D341Med (cell line): Measurements from ENCODE around the gene VCL.
"Not testable (repeated sequence)": the region's sequence is repeated elsewhere in the genome, so short reads cannot be mapped to it uniquely, and the experiment has no call there.

Experiments
- DNase-seq: peaks from one replicate; pipeline ENCODE4 v3.0.0; 2012; ENCODE audit warnings: low spot score

Gene VCL

GRCh38 chr10:74006269-74006668 lies 8.4 kb downstream of the VCL start:
- no peak for DNase-seq

- DNase-seq = no peak
These were observed 10.4 kb downstream of the VCL start for GRCh38 chr10:74008212-74008731.

- no peak for DNase-seq
These were observed 13.1 kb downstream of the VCL start for GRCh38 chr10:74011017-74011416.

GRCh38 chr10:74011770-74012169 lies 13.9 kb downstream of the VCL start:
- DNase-seq = no peak

- no peak for DNase-seq
These were observed 14.6 kb downstream of the VCL start for GRCh38 chr10:74012480-74012879.

GRCh38 chr10:74013004-74013403 lies 15.1 kb downstream of the VCL start:
- DNase-seq = no peak

- not testable (repeated sequence) for DNase-seq
These were observed 16.7 kb downstream of the VCL start for GRCh38 chr10:74014574-74014973.

GRCh38 chr10:74018241-74018640 lies 20.3 kb downstream of the VCL start:
- no peak for DNase-seq

- no peak for DNase-seq
These were observed 23.5 kb downstream of the VCL start for GRCh38 chr10:74021248-74022055.

- no peak for DNase-seq
These were observed 25.2 kb downstream of the VCL start for GRCh38 chr10:74022926-74023629.

- no peak for DNase-seq
These were observed 26.7 kb downstream of the VCL start for GRCh38 chr10:74024600-74024999.

- DNase-seq = no peak
These were observed 27.6 kb downstream of the VCL start for GRCh38 chr10:74025380-74025978.

- no peak for DNase-seq
These were observed 28.6 kb downstream of the VCL start for GRCh38 chr10:74026428-74027015.

- DNase-seq = no peak
These were observed 29.8 kb downstream of the VCL start for GRCh38 chr10:74027702-74028101.

- DNase-seq = no peak
These were observed 32.0 kb downstream of the VCL start for GRCh38 chr10:74029943-74030342.

- not testable (repeated sequence) for DNase-seq
These were observed 34.3 kb downstream of the VCL start for GRCh38 chr10:74032208-74032607.

GRCh38 chr10:74032900-74033655 lies 35.2 kb downstream of the VCL start:
- no peak for DNase-seq

GRCh38 chr10:74033702-74034101 lies 35.8 kb downstream of the VCL start:
- no peak for DNase-seq

- DNase-seq = no peak
These were observed 36.4 kb downstream of the VCL start for GRCh38 chr10:74034301-74034700.

- no peak for DNase-seq
These were observed 37.4 kb downstream of the VCL start for GRCh38 chr10:74035303-74035702.

GRCh38 chr10:74036474-74036873 lies 38.6 kb downstream of the VCL start:
- DNase-seq = no peak
